NCI-H345 (cell line): Measurements from ENCODE around the gene GARIN5A.
"Not testable (repeated sequence)": the region's sequence is repeated elsewhere in the genome, so short reads cannot be mapped to it uniquely, and the experiment has no call there.

Experiments
- DNase-seq: peaks from one replicate; lab custom pipeline; 2025; lab: John Stamatoyannopoulos, UW

The GARIN5A gene

GRCh38 chr19:50465000-50465399 lies 11.6 kb downstream of the GARIN5A start:
- no peak for DNase-seq

GRCh38 chr19:50464348-50464747 lies 12.3 kb downstream of the GARIN5A start:
- no peak for DNase-seq

GRCh38 chr19:50462970-50463369 lies 13.7 kb downstream of the GARIN5A start:
- no peak for DNase-seq

- peak; percentile 50 for DNase-seq
Measured at GRCh38 chr19:50461066-50461875, 15.4 kb downstream of the GARIN5A start.

GRCh38 chr19:50460161-50460765 lies 16.4 kb downstream of the GARIN5A start:
- no peak for DNase-seq

- no peak for DNase-seq
Measured at GRCh38 chr19:50459638-50460037, 17.0 kb downstream of the GARIN5A start.

- no peak for DNase-seq
Measured at GRCh38 chr19:50459067-50459456, 17.6 kb downstream of the GARIN5A start.

GRCh38 chr19:50458396-50459066 lies 18.1 kb downstream of the GARIN5A start:
- no peak for DNase-seq

- DNase-seq = no peak
Measured at GRCh38 chr19:50457300-50457699, 19.3 kb downstream of the GARIN5A start.

GRCh38 chr19:50455992-50456391 lies 20.7 kb downstream of the GARIN5A start:
- DNase-seq = no peak

GRCh38 chr19:50453243-50453642 lies 23.4 kb downstream of the GARIN5A start:
- no peak for DNase-seq

GRCh38 chr19:50451223-50451534 lies 25.5 kb downstream of the GARIN5A start:
- DNase-seq = no peak

GRCh38 chr19:50450369-50451222 lies 26.1 kb downstream of the GARIN5A start:
- DNase-seq = no peak

- DNase-seq = no peak
Measured at GRCh38 chr19:50449236-50449899, 27.3 kb downstream of the GARIN5A start.

- no peak for DNase-seq
Measured at GRCh38 chr19:50447750-50448149, 28.9 kb downstream of the GARIN5A start.

GRCh38 chr19:50447053-50447452 lies 29.6 kb downstream of the GARIN5A start:
- no peak for DNase-seq

- DNase-seq = no peak
Measured at GRCh38 chr19:50444059-50444458, 32.6 kb downstream of the GARIN5A start.

GRCh38 chr19:50439130-50439529 lies 37.5 kb downstream of the GARIN5A start:
- DNase-seq = not testable (repeated sequence)

- DNase-seq = no peak
Measured at GRCh38 chr19:50437862-50438449, 38.7 kb downstream of the GARIN5A start.

GRCh38 chr19:50435627-50436026 lies 41.0 kb downstream of the GARIN5A start:
- no peak for DNase-seq

GRCh38 chr19:50435221-50435620 lies 41.4 kb downstream of the GARIN5A start:
- no peak for DNase-seq
